ENCODE data around the gene MORN5.

The MORN5 gene

DNA sequence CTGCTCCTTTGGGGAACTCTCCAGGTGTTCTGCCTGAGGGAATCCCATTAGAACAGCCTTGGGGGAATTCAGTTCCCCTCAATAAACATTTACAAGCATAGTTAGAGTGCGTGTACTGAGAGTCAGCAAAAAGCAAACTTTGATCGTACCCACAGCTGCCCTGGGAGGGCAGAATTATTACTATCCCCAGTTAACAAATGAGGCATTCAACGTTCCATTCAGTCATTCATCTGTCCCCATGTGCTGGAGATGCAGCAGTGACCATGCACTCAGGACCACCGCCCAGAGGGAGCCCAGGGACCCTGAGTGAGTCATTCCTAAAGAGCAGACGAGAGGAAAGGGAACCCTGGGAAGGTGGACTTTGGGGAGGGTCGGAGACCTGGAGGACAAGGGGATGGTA lies 47.5 kb upstream of the MORN5 start:
- Histone ChIP-seq H3K4ac (ENCODE audit: low read depth in 1 of 2, low read length in 2 of 2) (no peak overlapping the region), H4K8ac (ENCODE audit: low read length) (no peak overlapping the region), H3K36me3 (ENCODE audit: control insufficient read depth in 1 of 2, insufficient read depth in 2 of 2, low read depth in 1 of 2, low read length in 2 of 2) (no peaks in the 10 kb centered on the region), H3K23ac (ENCODE audit: low read length in 2 of 2) (no peak overlapping the region), H3K4me2 (ENCODE audit: low read length, poor library complexity, severe bottlenecking) (no peak overlapping the region), H3K9ac (ENCODE audit: low read length) (no peak overlapping the region), H3K4me3 (ENCODE audit: insufficient read depth in 1 of 2, low read depth in 1 of 2, low read length in 2 of 2) (no peak overlapping the region), H2BK120ac (ENCODE audit: low read depth, low read length) (no peak overlapping the region), H4K91ac (ENCODE audit: low read length) (no peak overlapping the region), H3K79me1 (replicated peaks; ENCODE audit: low read length, poor library complexity, severe bottlenecking) (no peaks in the 10 kb centered on the region), H2AFZ (ENCODE audit: low read depth, low read length) (no peak overlapping the region), H3K27me3 (ENCODE audit: control insufficient read depth in 1 of 2, insufficient read depth in 1 of 2, low read length in 2 of 2) (peaks cover 22 to 54% of the 10 kb centered on the region in 2 experiments), H2BK12ac (ENCODE audit: low read length in 2 of 2) (no peak overlapping the region), H3K14ac (ENCODE audit: low read length in 2 of 2) (no peak overlapping the region), H3K18ac (ENCODE audit: low read depth in 1 of 2, low read length in 2 of 2) (no peak overlapping the region), H2AK5ac (ENCODE audit: low read length, severe bottlenecking) (no peak overlapping the region), H3K27ac (ENCODE audit: low read length, poor library complexity, severe bottlenecking) (no peak overlapping the region), H3K4me1 (ENCODE audit: control insufficient read depth, insufficient read depth, low read depth, low read length) (peaks cover 17% of the 10 kb centered on the region), H3K9me3 (ENCODE audit: control insufficient read depth, low read length) (no peaks in the 10 kb centered on the region), H2BK15ac (ENCODE audit: low read depth, poor library complexity, severe bottlenecking) (no peak overlapping the region), H2BK5ac (ENCODE audit: low read depth, low read length, poor library complexity, severe bottlenecking) (no peak overlapping the region)
- WGBS, result 76% methylated on average over 6 of the region's 6 CpGs
- DNase-seq, result no peak

DNA sequence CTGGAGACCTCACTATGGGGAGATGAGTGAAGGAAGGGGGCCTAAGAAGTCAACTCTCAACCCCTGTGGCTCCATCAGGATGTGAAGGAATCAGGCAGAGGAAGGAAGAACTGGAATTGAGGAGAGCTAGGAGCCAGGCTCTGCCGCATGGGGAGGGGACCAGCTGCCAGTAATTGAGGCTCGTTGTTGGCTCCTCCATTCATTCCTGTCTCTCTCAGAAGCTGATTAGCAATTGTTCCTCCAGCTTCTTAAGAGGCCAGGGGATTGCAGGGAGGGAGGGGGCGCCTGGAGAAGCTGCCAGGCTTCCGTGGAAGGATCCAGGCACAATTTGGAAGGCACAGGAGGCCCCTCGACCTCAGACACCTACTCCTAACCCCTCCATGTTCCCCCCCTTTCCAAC lies 46.1 kb upstream of the MORN5 start:
- Histone ChIP-seq H3K4me3 (ENCODE audit: insufficient read depth in 1 of 2, low read depth in 1 of 2, low read length in 2 of 2) (no peak overlapping the region), H3K4ac (ENCODE audit: low read depth in 1 of 2, low read length in 2 of 2) (no peak overlapping the region), H3K23ac (ENCODE audit: low read length in 2 of 2) (no peak overlapping the region), H2BK12ac (ENCODE audit: low read length in 2 of 2) (no peak overlapping the region), H4K91ac (ENCODE audit: low read length) (no peak overlapping the region), H3K27ac (ENCODE audit: low read length, poor library complexity, severe bottlenecking) (no peak overlapping the region), H2AFZ (ENCODE audit: low read depth, low read length) (no peak overlapping the region), H3K9ac (ENCODE audit: low read length) (no peak overlapping the region), H3K9me3 (ENCODE audit: control insufficient read depth, low read length) (no peaks in the 10 kb centered on the region), H3K4me2 (ENCODE audit: low read length, poor library complexity, severe bottlenecking) (no peak overlapping the region), H3K14ac (ENCODE audit: low read length in 2 of 2) (no peak overlapping the region), H2BK15ac (ENCODE audit: low read depth, poor library complexity, severe bottlenecking) (no peak overlapping the region), H3K27me3 (ENCODE audit: control insufficient read depth in 1 of 2, insufficient read depth in 1 of 2, low read length in 2 of 2) (peaks cover 22 to 47% of the 10 kb centered on the region in 2 experiments), H2BK5ac (ENCODE audit: low read depth, low read length, poor library complexity, severe bottlenecking) (no peak overlapping the region), H3K36me3 (ENCODE audit: control insufficient read depth in 1 of 2, insufficient read depth in 2 of 2, low read depth in 1 of 2, low read length in 2 of 2) (no peaks in the 10 kb centered on the region), H3K79me1 (replicated peaks; ENCODE audit: low read length, poor library complexity, severe bottlenecking) (no peaks in the 10 kb centered on the region), H4K8ac (ENCODE audit: low read length) (no peak overlapping the region), H3K18ac (ENCODE audit: low read depth in 1 of 2, low read length in 2 of 2) (no peak overlapping the region), H3K4me1 (ENCODE audit: control insufficient read depth, insufficient read depth, low read depth, low read length) (peaks cover 16% of the 10 kb centered on the region), H2AK5ac (ENCODE audit: low read length, severe bottlenecking) (no peak overlapping the region), H2BK120ac (ENCODE audit: low read depth, low read length) (no peak overlapping the region)
- no peak for DNase-seq
- WGBS, result no CpG with 5 or more reads among the region's 5 CpGs

DNA sequence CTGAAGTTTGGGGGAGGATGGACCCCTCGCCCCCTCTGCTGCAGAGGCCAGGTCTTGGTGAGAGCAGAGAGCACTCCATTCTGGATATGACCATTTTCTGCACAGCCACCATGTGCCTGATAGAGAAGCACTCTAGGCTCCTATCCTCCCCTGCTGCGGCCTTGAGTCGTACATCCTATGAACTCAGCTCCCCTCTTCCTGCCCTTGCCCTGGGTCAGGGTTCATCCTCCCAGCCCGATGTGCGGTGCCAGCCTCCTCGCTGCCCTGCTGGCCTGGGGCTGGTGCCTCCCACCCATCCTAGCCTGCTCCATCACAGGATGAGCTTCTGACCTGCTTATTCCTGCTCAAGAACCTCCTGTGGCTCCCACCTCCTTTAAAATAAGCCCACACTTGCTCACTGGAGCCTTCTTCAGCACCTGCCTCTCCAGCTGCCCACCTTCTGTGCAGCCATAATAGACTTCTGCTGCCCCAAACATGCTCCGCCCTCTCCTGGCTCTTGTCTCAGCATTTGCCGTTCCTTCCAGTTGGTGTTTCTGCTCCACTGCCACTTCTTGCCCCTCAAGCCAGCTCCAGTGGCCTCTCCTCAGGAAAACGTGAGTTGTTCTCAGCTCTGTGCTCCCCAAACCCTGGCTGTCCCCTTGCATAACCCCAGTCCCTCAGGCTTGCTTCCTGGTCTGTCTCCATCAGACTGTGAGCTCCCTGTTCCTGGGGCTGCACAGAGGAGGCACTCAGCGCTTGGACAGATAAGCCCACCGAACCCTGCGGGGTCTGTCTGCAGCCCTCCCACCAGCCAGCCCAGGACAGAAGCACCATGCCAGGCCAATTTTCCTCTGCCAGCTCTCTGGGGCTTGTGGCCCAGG lies 44.3 kb upstream of the MORN5 start:
- H2BK15ac ChIP-seq (ENCODE audit: low read depth, poor library complexity, severe bottlenecking), result no peak overlapping the region
- no peak overlapping the region for H3K4me2 ChIP-seq (ENCODE audit: low read length, poor library complexity, severe bottlenecking)
- H4K91ac ChIP-seq (ENCODE audit: low read length), result no peak overlapping the region
- no peak overlapping the region for H3K4ac ChIP-seq (ENCODE audit: low read depth in 1 of 2, low read length in 2 of 2)
- H3K79me1 ChIP-seq (replicated peaks; ENCODE audit: low read length, poor library complexity, severe bottlenecking), result no peaks in the 10 kb centered on the region
- H3K18ac ChIP-seq (ENCODE audit: low read depth in 1 of 2, low read length in 2 of 2), result no peak overlapping the region
- no peak overlapping the region for H3K9ac ChIP-seq (ENCODE audit: low read length)
- no peak overlapping the region for H4K8ac ChIP-seq (ENCODE audit: low read length)
- H3K4me1 ChIP-seq (ENCODE audit: control insufficient read depth, insufficient read depth, low read depth, low read length), result peaks cover 16% of the 10 kb centered on the region
- H3K14ac ChIP-seq (ENCODE audit: low read length in 2 of 2), result no peak overlapping the region
- DNase-seq, result no peak
- H3K27ac ChIP-seq (ENCODE audit: low read length, poor library complexity, severe bottlenecking), result no peak overlapping the region
- H3K36me3 ChIP-seq (ENCODE audit: control insufficient read depth in 1 of 2, insufficient read depth in 2 of 2, low read depth in 1 of 2, low read length in 2 of 2), result no peaks in the 10 kb centered on the region
- H3K4me3 ChIP-seq (ENCODE audit: insufficient read depth in 1 of 2, low read depth in 1 of 2, low read length in 2 of 2), result no peak overlapping the region
- no peak overlapping the region for H2BK120ac ChIP-seq (ENCODE audit: low read depth, low read length)
- H2BK5ac ChIP-seq (ENCODE audit: low read depth, low read length, poor library complexity, severe bottlenecking), result no peak overlapping the region
- peaks cover 22 to 47% of the 10 kb centered on the region in 2 experiments for H3K27me3 ChIP-seq (ENCODE audit: control insufficient read depth in 1 of 2, insufficient read depth in 1 of 2, low read length in 2 of 2)
- H2AK5ac ChIP-seq (ENCODE audit: low read length, severe bottlenecking), result no peak overlapping the region
- no peak overlapping the region for H2BK12ac ChIP-seq (ENCODE audit: low read length in 2 of 2)
- 77% methylated on average over 12 of the region's 12 CpGs for WGBS
- no peaks in the 10 kb centered on the region for H3K9me3 ChIP-seq (ENCODE audit: control insufficient read depth, low read length)
- H3K23ac ChIP-seq (ENCODE audit: low read length in 2 of 2), result peak overlapping the region in 1 of 2 experiments; percentile 16
- H2AFZ ChIP-seq (ENCODE audit: low read depth, low read length), result no peak overlapping the region

GRCh38 chr9:122116040-122116439 lies 43.7 kb upstream of the MORN5 start:
- no peak for DNase-seq
- Histone ChIP-seq H2BK12ac (ENCODE audit: low read length in 2 of 2) (no peak overlapping the region), H2BK120ac (ENCODE audit: low read depth, low read length) (no peak overlapping the region), H2AK5ac (ENCODE audit: low read length, severe bottlenecking) (no peak overlapping the region), H4K91ac (ENCODE audit: low read length) (no peak overlapping the region), H3K9me3 (ENCODE audit: control insufficient read depth, low read length) (no peaks in the 10 kb centered on the region), H3K4ac (ENCODE audit: low read depth in 1 of 2, low read length in 2 of 2) (no peak overlapping the region), H4K8ac (ENCODE audit: low read length) (no peak overlapping the region), H3K14ac (ENCODE audit: low read length in 2 of 2) (no peak overlapping the region), H2BK5ac (ENCODE audit: low read depth, low read length, poor library complexity, severe bottlenecking) (no peak overlapping the region), H3K9ac (ENCODE audit: low read length) (no peak overlapping the region), H2BK15ac (ENCODE audit: low read depth, poor library complexity, severe bottlenecking) (no peak overlapping the region), H3K18ac (ENCODE audit: low read depth in 1 of 2, low read length in 2 of 2) (no peak overlapping the region), H3K27ac (ENCODE audit: low read length, poor library complexity, severe bottlenecking) (no peak overlapping the region), H3K36me3 (ENCODE audit: control insufficient read depth in 1 of 2, insufficient read depth in 2 of 2, low read depth in 1 of 2, low read length in 2 of 2) (no peaks in the 10 kb centered on the region), H3K4me2 (ENCODE audit: low read length, poor library complexity, severe bottlenecking) (no peak overlapping the region), H3K23ac (ENCODE audit: low read length in 2 of 2) (peak overlapping the region in 1 of 2 experiments; percentile 16), H3K27me3 (ENCODE audit: control insufficient read depth in 1 of 2, insufficient read depth in 1 of 2, low read length in 2 of 2) (peaks cover 22 to 47% of the 10 kb centered on the region in 2 experiments), H3K4me1 (ENCODE audit: control insufficient read depth, insufficient read depth, low read depth, low read length) (peaks cover 16% of the 10 kb centered on the region), H3K79me1 (replicated peaks; ENCODE audit: low read length, poor library complexity, severe bottlenecking) (no peaks in the 10 kb centered on the region), H3K4me3 (ENCODE audit: insufficient read depth in 1 of 2, low read depth in 1 of 2, low read length in 2 of 2) (no peak overlapping the region), H2AFZ (ENCODE audit: low read depth, low read length) (no peak overlapping the region)
- WGBS, result 74% methylated on average over 4 of the region's 4 CpGs

Measured in mesenchymal stem cell (in vitro differentiated cells and primary cell).